ENCODE results near the gene STK38L.
A peak's percentile ranks its signal among the peaks of the same experiment; 100 is the strongest.

Gene STK38L

GRCh38 chr12:27246774-27247173, 2.7 kb downstream of the STK38L start:
- Mint-ChIP-seq H3K4me1 (peaks cover 38% of the 10 kb centered on the region), H3K27ac (no peak overlapping the region)

DNA sequence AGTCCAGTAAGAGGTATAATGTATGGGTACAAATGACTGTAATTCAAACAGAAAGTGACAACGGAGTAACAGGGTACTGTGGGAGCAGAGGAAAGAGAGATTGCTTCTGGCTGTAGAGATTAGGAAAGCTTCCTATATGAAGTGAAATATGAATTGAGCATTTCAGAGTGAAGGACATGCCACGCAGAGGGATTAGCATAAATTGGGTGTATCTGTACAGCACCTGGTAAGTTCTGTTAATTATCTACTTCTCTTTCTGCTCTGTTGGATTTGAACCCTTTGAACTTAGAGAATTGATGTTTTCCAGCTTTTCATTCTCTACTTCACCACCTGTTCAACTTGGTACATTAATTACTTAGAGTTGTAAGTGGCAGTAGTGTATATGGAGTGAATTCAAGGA, 8.8 kb downstream of the STK38L start:
- H3K27me3 Mint-ChIP-seq, result no peaks in the 10 kb centered on the region
- H3K9me3 Mint-ChIP-seq, result peaks cover 2% of the 10 kb centered on the region
- peaks cover 45% of the 10 kb centered on the region for H3K4me1 Mint-ChIP-seq
- no peak overlapping the region for H3K4me3 Mint-ChIP-seq
- H3K36me3 Mint-ChIP-seq, result peaks cover 54% of the 10 kb centered on the region
- ATAC-seq, result no peak
- H3K27ac Mint-ChIP-seq, result no peak overlapping the region

More at GRCh38 chr12:27246774-27247173, 2.7 kb downstream of the STK38L start:
- Mint-ChIP-seq H3K4me3 (peak overlapping the region; percentile 53), H3K9me3 (peaks cover 2% of the 10 kb centered on the region), H3K36me3 (peaks cover 30% of the 10 kb centered on the region), H3K27me3 (no peaks in the 10 kb centered on the region)
- no peak for ATAC-seq

GRCh38 chr12:27253347-27253746, 9.3 kb downstream of the STK38L start:
- H3K27me3 Mint-ChIP-seq, result no peaks in the 10 kb centered on the region
- no peak overlapping the region for H3K4me3 Mint-ChIP-seq
- H3K4me1 Mint-ChIP-seq, result peaks cover 41% of the 10 kb centered on the region
- H3K9me3 Mint-ChIP-seq, result peaks cover 2% of the 10 kb centered on the region
- H3K27ac Mint-ChIP-seq, result no peak overlapping the region
- no peak for ATAC-seq
- H3K36me3 Mint-ChIP-seq, result peaks cover 50% of the 10 kb centered on the region

- no peak overlapping the region for H3K27ac Mint-ChIP-seq
- no peak for ATAC-seq
- H3K27me3 Mint-ChIP-seq, result no peaks in the 10 kb centered on the region
- peaks cover 59% of the 10 kb centered on the region for H3K36me3 Mint-ChIP-seq
- H3K9me3 Mint-ChIP-seq, result peaks cover 2% of the 10 kb centered on the region
- H3K4me3 Mint-ChIP-seq, result no peak overlapping the region
- peaks cover 57% of the 10 kb centered on the region for H3K4me1 Mint-ChIP-seq
These were observed 11.7 kb downstream of the STK38L start for GRCh38 chr12:27255806-27256205.

GRCh38 chr12:27257104-27257843, 13.2 kb downstream of the STK38L start:
- Mint-ChIP-seq H3K4me3 (no peak overlapping the region), H3K27me3 (no peaks in the 10 kb centered on the region), H3K9me3 (no peaks in the 10 kb centered on the region), H3K36me3 (peaks cover 62% of the 10 kb centered on the region), H3K4me1 (peaks cover 60% of the 10 kb centered on the region), H3K27ac (no peak overlapping the region)
- ATAC-seq, result no peak

DNA sequence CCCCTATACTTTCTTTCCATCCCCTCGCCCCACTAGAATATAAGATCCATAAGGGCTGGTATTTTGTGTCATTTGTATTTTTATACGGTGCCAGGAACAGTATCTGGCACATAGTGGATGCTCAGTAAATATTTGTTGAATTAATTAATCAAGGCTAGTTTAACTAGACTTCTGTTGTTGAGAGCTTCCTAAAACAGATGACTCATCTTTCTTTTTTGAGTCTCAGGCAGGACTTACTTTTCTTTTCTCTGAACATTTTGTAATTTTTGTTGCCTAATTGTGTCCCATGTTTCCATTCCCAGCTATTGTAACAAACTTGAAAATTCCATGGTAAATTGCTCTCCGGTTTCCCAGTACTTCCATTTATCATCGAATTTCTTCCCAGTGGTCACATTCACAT, 16.7 kb downstream of the STK38L start:
- H3K27me3 Mint-ChIP-seq, result no peaks in the 10 kb centered on the region
- H3K27ac Mint-ChIP-seq, result peak overlapping the region; percentile 11
- no peak for ATAC-seq
- no peaks in the 10 kb centered on the region for H3K9me3 Mint-ChIP-seq
- peaks cover 48% of the 10 kb centered on the region for H3K4me1 Mint-ChIP-seq
- H3K36me3 Mint-ChIP-seq, result peaks cover 52% of the 10 kb centered on the region
- no peak overlapping the region for H3K4me3 Mint-ChIP-seq

DNA sequence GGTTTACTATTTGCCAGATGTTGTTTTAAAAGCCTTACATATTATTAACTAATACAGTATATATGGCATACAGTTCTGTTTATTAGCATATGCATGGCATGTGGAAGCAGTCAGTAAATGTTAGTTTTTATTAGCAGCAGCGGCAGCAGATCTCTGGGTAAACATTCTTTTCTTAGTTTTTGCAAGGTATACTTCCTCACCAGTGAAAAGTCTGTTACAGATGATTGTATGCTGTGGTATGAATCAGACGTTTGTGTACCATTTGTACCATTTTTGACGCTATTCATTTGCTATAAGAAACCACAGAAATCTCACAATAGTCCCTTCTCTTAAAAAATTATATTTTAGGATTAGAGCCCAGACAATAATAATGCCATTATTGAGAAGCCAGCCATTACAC, 17.8 kb downstream of the STK38L start:
- Mint-ChIP-seq H3K4me1 (peaks cover 40% of the 10 kb centered on the region), H3K27me3 (no peaks in the 10 kb centered on the region), H3K36me3 (peaks cover 41% of the 10 kb centered on the region), H3K9me3 (no peaks in the 10 kb centered on the region), H3K4me3 (no peak overlapping the region), H3K27ac (peak overlapping the region; percentile 11)
- ATAC-seq, result no peak

DNA sequence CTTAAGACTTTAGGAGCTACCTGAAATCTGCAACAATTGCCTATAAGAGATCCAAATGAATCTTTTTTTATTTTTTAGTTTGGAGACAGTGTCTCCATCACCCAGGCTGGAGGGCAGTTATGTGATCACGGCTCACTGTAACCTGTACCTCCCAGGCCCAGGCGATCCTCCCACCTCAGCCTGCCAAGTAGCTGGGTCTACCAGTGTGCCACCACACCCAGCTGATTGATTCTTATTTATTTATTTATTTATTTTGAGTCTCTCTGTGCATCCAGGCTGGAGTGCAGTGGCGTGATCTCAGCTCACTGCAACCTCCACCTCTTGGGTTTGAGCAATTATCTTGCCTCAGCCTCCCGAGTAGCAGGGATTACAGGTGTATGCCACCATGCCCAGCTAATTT, 26.1 kb downstream of the STK38L start:
- ATAC-seq, result no peak

DNA sequence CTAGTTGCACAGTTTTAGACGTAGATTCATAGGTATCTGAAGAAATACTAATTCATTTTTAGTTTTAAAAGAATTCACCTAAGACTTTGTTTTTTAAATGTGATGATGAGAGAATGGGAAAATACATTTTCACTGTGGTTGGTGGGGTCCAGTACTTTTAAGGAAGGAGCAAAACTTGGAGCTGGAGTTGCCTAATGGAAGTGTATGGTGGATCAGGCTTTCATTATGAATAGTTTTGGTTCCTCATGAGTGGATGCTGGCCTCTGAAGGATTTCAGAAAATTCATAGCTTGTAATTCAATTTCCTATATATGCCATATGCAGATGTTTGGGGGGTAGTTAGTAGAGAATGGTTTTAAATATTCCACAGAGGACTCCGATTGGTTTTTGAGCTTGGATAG, 27.1 kb downstream of the STK38L start:
- Mint-ChIP-seq H3K9me3 (peaks cover 4% of the 10 kb centered on the region), H3K36me3 (peaks cover 43% of the 10 kb centered on the region), H3K27me3 (no peaks in the 10 kb centered on the region), H3K4me1 (peaks cover 29% of the 10 kb centered on the region), H3K27ac (no peak overlapping the region), H3K4me3 (no peak overlapping the region)
- no peak for ATAC-seq

More for the DNA sequence above, 26.1 kb downstream of the STK38L start:
- Mint-ChIP-seq H3K4me3 (no peak overlapping the region), H3K4me1 (peaks cover 27% of the 10 kb centered on the region), H3K9me3 (peaks cover 4% of the 10 kb centered on the region), H3K36me3 (peaks cover 41% of the 10 kb centered on the region), H3K27ac (no peak overlapping the region), H3K27me3 (no peaks in the 10 kb centered on the region)

- H3K27ac Mint-ChIP-seq, result peak overlapping the region; percentile 14
- peaks cover 4% of the 10 kb centered on the region for H3K9me3 Mint-ChIP-seq
- peaks cover 36% of the 10 kb centered on the region for H3K36me3 Mint-ChIP-seq
- no peaks in the 10 kb centered on the region for H3K27me3 Mint-ChIP-seq
- ATAC-seq, result no peak
- H3K4me3 Mint-ChIP-seq, result no peak overlapping the region
- peaks cover 37% of the 10 kb centered on the region for H3K4me1 Mint-ChIP-seq
These were observed 28.4 kb downstream of the STK38L start for GRCh38 chr12:27272373-27273028.

- H3K9me3 Mint-ChIP-seq, result no peaks in the 10 kb centered on the region
- no peak for ATAC-seq
These were observed 29.0 kb downstream of the STK38L start for GRCh38 chr12:27273114-27273513.

DNA sequence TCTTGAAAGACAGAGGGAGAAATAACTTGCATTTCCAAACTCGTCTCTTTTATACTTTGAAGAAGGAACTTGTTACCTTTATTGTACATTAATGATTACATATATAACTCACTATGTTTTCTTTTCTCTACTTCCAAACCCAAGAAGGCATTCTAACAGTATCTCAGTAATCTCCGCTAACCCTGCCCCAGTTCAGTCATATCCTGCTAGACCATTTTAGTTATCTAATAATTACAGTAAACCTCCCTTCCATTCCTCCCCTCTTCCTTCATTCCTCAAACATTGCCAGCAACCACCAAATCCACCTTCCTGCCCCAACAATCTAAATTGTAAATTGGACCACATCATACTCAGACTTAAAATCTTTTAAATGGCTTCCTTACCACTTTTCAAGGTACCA, 30.6 kb downstream of the STK38L start:
- Mint-ChIP-seq H3K36me3 (peaks cover 15% of the 10 kb centered on the region), H3K9me3 (no peaks in the 10 kb centered on the region), H3K27ac (no peak overlapping the region), H3K27me3 (no peaks in the 10 kb centered on the region), H3K4me1 (peaks cover 49% of the 10 kb centered on the region), H3K4me3 (no peak overlapping the region)
- no peak for ATAC-seq

More at GRCh38 chr12:27273114-27273513, 29.0 kb downstream of the STK38L start:
- H3K4me3 Mint-ChIP-seq, result no peak overlapping the region
- H3K4me1 Mint-ChIP-seq, result peaks cover 43% of the 10 kb centered on the region
- no peaks in the 10 kb centered on the region for H3K27me3 Mint-ChIP-seq
- peaks cover 30% of the 10 kb centered on the region for H3K36me3 Mint-ChIP-seq
- H3K27ac Mint-ChIP-seq, result no peak overlapping the region

- Mint-ChIP-seq H3K27ac (no peak overlapping the region), H3K27me3 (no peaks in the 10 kb centered on the region), H3K9me3 (no peaks in the 10 kb centered on the region)
These were observed 32.2 kb downstream of the STK38L start for GRCh38 chr12:27276275-27276674.

GRCh38 chr12:27277846-27278260, 33.8 kb downstream of the STK38L start:
- ATAC-seq, result peak; percentile 87
- Mint-ChIP-seq H3K4me1 (peaks cover 31% of the 10 kb centered on the region), H3K27ac (no peak overlapping the region), H3K36me3 (peaks cover 13% of the 10 kb centered on the region), H3K4me3 (no peak overlapping the region), H3K9me3 (no peaks in the 10 kb centered on the region), H3K27me3 (no peaks in the 10 kb centered on the region)

More at GRCh38 chr12:27276275-27276674, 32.2 kb downstream of the STK38L start:
- no peak for ATAC-seq
- peaks cover 43% of the 10 kb centered on the region for H3K4me1 Mint-ChIP-seq
- peaks cover 14% of the 10 kb centered on the region for H3K36me3 Mint-ChIP-seq
- no peak overlapping the region for H3K4me3 Mint-ChIP-seq

DNA sequence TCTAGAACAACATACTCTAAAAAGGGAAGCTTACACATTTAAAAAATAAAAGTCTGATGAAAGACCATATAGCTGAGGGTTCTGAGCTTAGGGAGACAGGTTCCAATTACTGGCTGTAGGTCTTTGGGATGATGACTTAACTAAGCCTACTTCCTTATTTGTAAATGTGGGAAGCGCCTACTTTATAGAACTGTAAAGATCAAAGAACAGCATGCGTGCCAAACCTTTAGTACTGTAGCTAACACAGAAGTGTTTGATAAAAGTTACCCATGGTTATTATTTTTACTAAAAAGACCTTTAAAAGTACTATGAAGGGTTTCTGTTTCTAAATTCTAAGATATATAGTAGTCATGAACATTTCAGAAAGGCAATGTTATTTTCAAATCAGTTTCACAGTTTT, 35.7 kb downstream of the STK38L start:
- H3K27me3 Mint-ChIP-seq, result no peaks in the 10 kb centered on the region
- H3K9me3 Mint-ChIP-seq, result no peaks in the 10 kb centered on the region
- H3K27ac Mint-ChIP-seq, result no peak overlapping the region
- H3K4me3 Mint-ChIP-seq, result no peak overlapping the region
- H3K36me3 Mint-ChIP-seq, result peaks cover 10% of the 10 kb centered on the region
- peaks cover 37% of the 10 kb centered on the region for H3K4me1 Mint-ChIP-seq
- ATAC-seq, result no peak

DNA sequence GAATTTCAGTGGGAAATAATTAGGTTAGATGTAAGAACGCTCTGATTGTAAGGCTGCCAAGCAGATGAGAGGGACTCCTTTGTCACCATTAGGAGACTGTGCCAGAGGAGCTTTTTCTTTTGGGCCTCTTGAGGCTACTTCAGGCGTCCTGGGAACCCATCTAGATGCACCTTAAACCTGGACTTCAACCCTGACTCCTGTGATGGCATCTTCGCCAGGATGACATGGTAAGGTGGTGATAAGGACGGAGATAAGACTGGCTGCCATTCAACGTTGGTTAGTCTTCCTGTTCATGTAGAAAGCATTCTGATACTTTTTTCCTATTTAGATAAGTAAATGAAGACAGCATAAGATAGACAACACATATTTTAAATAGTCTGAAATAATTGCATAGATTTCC, 36.3 kb downstream of the STK38L start:
- Mint-ChIP-seq H3K27ac (no peak overlapping the region), H3K9me3 (no peaks in the 10 kb centered on the region), H3K4me1 (peaks cover 37% of the 10 kb centered on the region), H3K4me3 (no peak overlapping the region), H3K36me3 (peaks cover 5% of the 10 kb centered on the region), H3K27me3 (no peaks in the 10 kb centered on the region)
- ATAC-seq, result no peak
